Measurements from ENCODE around the gene INSIG1. TPM values are rescaled to one million over a fixed set of nuclear protein-coding genes. Genes with fewer than 3 reads are reported as not detected.

The INSIG1 gene
- total RNA-seq, 1 experiment from 2014 or later, result 45.7 TPM

DNA sequence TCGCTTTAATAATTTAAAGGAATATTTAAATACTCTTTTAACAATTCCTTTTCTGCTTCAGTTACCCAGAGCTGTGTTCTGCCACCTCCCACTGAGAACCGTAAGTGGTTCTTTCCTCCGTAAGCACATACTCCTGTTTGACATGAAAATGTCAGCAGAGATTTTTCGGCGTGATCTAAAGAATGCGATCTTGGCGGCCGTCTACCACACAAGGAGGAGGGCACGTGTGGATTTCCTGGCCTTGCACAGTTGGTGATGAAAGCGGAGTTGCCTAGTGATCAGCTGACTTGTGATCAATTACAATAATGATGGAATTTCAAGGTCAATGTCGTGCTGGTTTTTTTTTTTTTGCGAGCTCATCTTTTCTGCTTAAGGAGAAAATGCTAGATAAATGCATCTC lies 35.6 kb upstream of the INSIG1 start:
- no peaks in the 10 kb centered on the region for H3K9me3 ChIP-seq
- no peak overlapping the region for H3K4me3 ChIP-seq
- DNase-seq, result no peak

DNA sequence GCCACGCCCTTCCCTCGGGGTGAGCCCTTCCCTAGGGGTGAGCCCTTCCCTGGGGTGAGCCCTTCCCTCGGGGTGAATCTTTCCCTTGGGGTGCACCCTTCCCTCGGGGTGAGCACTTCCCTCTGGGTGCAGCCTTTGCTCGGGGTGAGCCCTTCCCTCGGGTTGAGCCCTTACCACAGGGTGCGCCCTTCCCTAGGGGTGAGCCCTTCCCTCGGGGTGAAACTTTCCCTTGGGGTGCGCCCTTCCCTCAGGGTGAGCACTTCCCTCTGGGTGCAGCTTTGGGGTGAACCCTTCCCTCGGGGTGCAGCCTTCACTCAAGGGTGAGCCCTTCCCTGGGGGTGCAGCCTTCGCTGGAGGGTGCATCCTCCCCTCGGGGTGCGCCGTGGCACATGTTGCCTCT lies 34.6 kb upstream of the INSIG1 start:
- DNase-seq, result no peak
- no peaks in the 10 kb centered on the region for H3K9me3 ChIP-seq
- H3K36me3 ChIP-seq, result no peaks in the 10 kb centered on the region
- H3K4me3 ChIP-seq, result no peak overlapping the region
- H3K27me3 ChIP-seq, result no peaks in the 10 kb centered on the region

More for the DNA sequence above, 35.6 kb upstream of the INSIG1 start:
- Histone ChIP-seq H3K27me3 (no peaks in the 10 kb centered on the region), H3K36me3 (no peaks in the 10 kb centered on the region)

DNA sequence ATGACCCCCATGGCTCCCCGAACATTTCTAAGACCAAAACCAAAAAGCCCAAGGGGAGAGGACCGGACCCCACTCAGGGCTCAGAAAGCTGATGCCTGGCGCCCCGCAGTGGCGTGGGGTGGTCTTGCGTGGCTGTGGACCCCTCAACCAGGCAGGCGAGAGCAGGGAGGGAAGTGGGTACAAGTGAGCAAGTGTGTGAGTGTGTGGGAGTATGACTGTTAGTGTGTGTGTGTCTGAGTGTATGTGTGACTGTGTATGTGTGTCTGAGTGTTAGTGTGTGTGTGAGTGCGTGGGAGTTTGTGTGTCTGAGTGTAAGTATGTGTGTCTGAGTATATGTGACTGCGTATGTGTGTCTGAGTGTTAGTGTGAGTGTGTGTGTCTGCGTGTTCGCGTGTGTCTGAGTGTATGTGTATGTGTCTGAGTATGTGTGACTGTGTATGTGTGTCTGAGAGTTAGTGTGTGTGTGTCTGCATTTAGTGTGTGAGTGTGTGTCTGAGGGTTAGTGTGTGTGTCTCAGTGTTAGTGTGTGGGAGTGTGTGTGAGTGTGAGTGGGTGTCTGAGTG lies 34.0 kb upstream of the INSIG1 start:
- DNase-seq, result no peak
- Histone ChIP-seq H3K9me3 (no peaks in the 10 kb centered on the region), H3K36me3 (no peaks in the 10 kb centered on the region), H3K27me3 (no peaks in the 10 kb centered on the region), H3K4me3 (no peak overlapping the region)

DNA sequence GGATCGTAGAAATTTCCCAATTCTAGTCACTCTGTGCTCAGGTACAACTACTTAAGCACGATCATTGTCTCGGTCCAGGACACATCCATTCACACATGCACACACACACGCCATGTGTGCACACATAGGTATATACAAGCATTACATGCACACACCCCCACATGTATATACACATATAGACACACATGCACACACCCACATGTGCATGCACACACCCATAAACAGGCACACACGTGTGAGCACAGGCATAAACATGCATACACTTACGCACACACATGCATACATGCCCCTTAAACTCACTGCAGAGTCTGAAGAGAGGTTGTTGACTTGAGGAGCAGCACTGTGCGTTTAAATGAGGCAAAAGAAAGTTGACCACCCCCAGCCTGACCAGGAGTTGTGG lies 32.5 kb upstream of the INSIG1 start:
- no peak for DNase-seq
- Histone ChIP-seq H3K4me3 (no peak overlapping the region), H3K27me3 (no peaks in the 10 kb centered on the region), H3K36me3 (no peaks in the 10 kb centered on the region), H3K9me3 (no peaks in the 10 kb centered on the region)

DNA sequence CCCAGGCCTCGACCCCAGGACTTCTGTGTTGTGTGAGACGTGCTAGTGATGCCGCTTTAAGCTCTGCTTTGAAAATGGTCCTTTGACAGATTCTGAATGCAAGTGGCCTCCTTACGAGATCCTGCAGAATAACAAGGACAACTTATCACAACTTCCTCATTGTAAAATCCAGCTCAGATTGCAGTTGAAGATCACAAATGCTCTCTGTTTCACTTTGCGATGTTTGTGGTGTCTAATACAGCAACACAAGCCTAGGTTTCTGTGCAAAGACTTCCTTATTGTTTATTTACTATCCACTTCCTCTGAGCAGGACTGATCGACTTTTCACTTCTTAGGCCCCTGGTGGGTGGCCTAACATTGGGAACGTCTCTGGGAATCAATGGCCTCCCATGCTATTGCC lies 31.7 kb upstream of the INSIG1 start:
- Histone ChIP-seq H3K4me3 (no peak overlapping the region), H3K36me3 (no peaks in the 10 kb centered on the region), H3K27me3 (no peaks in the 10 kb centered on the region), H3K9me3 (no peaks in the 10 kb centered on the region)
- no peak for DNase-seq

DNA sequence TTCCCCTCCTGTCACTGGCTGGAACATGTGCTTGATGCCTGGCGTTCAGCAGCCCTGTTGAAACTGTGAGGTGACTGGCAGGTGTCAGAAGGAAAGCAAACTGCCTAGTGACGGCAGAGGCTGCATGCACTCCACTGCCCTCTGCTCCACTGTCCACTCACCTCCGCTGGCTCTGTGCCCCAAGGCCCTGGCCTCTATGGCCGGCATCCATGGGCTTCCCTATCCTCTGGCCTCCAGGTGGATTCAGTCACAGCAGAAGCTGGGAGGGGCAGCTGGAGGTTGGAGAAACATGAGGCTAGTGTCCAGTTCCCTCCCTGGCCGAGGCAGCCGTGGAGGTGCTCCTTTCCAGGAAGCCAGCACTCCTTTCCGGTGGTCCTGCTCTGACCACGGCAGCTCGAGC lies 31.2 kb upstream of the INSIG1 start:
- DNase-seq, result no peak
- Histone ChIP-seq H3K36me3 (no peaks in the 10 kb centered on the region), H3K27me3 (no peaks in the 10 kb centered on the region), H3K9me3 (no peaks in the 10 kb centered on the region), H3K4me3 (no peak overlapping the region)

DNA sequence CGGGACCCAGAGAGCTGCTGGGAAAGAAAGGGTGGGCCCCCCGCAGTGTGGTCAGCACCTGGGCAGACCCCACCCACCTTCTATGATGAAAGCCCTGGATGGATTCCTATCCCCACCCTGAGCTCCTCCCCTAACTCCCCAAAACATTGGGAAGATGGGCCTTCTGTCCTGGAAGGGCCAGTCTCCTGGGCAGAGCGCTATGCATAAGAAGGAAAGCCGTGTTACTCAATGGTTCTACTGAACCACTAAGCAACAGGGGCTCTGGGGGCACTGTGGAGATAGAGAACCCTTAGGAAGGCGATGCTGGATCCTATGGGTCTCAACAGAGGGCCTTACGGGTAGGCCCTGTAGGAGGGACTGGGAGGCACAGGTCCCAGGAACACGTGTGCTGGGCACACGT lies 30.7 kb upstream of the INSIG1 start:
- no peaks in the 10 kb centered on the region for H3K9me3 ChIP-seq
- H3K36me3 ChIP-seq, result no peaks in the 10 kb centered on the region
- DNase-seq, result no peak
- H3K4me3 ChIP-seq, result no peak overlapping the region
- no peaks in the 10 kb centered on the region for H3K27me3 ChIP-seq

DNA sequence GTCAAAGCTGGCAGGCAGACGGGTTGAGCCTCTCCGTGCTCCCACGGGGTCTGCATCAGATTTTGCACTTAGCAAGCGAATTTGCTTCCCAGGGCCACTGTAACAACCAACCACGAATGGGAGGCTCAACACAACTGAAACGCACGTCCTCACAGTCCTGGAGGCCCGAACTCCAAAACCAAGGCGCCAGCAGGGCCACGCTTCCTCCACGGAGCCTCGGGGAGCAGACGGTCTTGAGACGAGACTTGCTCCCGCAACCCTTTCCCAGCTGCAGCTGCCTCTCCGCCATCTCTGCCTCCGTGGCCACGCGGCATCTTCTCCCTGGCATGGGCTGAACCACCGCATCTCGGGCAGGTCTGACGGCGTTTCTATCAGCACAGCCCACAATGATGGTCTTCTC lies 30.2 kb upstream of the INSIG1 start:
- DNase-seq, result no peak
- Histone ChIP-seq H3K9me3 (no peaks in the 10 kb centered on the region), H3K4me3 (no peak overlapping the region), H3K36me3 (no peaks in the 10 kb centered on the region), H3K27me3 (no peaks in the 10 kb centered on the region)

DNA sequence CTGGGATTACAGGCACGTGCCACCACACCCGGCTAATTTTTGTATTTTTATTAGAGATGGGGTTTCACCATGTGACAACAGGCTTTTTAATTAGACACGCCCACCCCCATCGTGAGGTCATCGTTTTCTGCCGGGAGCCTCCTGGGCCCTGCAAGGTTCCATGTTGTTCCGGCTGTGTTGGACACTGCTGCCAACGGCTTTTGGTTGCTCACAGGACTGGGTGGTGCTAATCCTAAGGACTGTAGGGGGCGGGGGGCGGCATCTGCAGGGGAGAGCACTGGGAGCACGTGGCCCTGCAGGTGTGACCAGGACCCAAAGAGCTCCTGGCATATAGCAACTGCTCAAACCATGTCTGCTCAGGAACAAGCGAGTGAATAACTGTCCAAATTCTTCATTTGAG lies 29.5 kb upstream of the INSIG1 start:
- Histone ChIP-seq H3K27me3 (no peaks in the 10 kb centered on the region), H3K9me3 (no peaks in the 10 kb centered on the region), H3K4me3 (no peak overlapping the region), H3K36me3 (no peaks in the 10 kb centered on the region)
- DNase-seq, result no peak

DNA sequence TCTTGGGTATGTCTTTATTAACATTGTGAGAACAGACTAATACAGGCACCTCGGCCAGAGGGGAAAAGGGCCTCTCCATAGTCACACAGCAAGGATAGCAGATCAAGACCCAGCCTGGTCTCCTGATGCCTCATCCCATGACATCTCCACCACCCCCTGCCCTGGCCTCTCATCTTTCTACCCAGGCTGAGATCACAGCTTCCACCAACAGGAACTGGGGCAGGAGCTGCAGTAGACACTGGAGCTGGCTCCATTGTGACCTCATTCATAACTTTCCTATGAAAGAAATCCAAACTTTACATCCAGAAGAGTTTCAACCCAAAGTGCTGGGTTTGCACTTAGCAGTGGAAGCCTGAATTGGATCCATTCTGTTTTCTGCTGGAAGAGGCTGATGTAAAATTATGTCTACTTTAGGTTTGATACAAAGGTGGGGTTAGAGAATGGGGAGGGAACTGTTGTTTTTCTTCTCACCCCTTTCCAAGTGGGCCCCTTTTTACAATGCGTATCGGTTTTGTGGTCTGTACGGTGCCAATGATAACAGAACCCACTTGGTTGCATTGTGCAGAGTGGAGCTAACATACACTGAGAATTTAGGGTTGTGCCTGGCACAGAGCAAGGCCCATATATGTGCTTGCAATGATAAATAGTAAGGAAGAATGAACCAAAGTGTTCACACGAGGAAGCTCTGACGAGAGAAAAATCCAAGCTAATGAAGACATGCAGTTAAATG lies 28.6 kb upstream of the INSIG1 start:
- Histone ChIP-seq H3K9me3 (no peaks in the 10 kb centered on the region), H3K36me3 (no peaks in the 10 kb centered on the region), H3K27me3 (no peaks in the 10 kb centered on the region), H3K4me3 (no peak overlapping the region)
- no peak for DNase-seq

DNA sequence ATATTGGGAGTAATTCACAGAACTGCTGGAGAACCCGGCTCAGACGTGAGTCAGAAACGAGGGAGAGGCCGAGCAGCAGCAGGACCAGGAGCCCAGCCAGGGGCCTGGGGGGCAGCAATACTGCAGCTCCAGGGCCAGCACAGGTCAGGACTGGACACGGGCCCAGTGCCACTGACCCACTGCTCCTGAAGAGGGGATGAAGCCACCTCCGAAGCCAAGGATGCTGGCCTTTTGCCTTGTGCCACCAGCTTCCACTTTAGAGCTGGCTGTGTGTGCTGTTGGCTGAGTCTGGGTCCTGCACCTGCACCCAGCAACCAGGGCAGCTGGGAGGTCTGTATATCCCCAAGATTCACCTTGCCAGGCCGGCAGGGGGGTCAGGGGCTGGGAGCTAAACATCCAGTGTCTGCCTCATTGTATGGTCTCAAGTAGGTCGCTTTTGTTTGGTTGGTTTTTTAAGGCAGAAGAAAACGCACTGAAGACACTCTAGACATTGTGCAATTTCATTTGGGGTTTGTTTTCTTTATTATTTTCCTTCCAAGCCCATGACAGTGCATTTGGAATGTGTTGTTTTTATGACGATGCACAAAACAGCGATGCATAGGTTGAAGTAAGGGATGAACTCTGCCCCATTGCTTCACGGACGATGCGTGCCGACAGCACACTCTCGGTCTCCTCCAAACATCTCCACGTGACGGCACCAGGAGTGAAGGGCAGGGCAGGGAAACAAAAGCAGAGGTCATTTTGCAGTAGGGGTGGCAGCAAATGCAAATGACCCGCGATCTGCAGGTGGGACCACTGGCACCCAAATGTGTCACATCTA lies 27.7 kb upstream of the INSIG1 start:
- peak; percentile 13 for DNase-seq
- Histone ChIP-seq H3K36me3 (no peaks in the 10 kb centered on the region), H3K4me3 (no peak overlapping the region), H3K27me3 (no peaks in the 10 kb centered on the region), H3K9me3 (no peaks in the 10 kb centered on the region)

DNA sequence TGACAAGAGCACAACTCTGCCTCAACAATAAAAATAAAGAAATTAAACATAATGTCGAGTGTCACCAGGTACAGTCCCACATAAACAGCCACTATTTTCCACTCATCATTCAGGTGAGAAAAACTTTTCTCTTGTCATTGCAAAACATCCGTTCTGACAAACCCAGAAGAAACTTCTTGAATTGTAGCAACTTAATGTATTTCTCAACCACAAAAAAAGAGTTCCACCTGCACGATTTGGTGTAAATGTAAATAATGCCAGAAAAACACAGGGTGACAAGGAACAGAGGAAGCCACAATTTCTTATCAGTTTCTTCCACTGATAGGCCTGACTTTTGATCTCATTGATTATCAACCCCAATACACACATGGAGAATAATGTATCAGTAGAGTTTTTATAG lies 26.8 kb upstream of the INSIG1 start:
- Histone ChIP-seq H3K4me3 (no peak overlapping the region), H3K9me3 (no peaks in the 10 kb centered on the region), H3K36me3 (no peaks in the 10 kb centered on the region), H3K27me3 (no peaks in the 10 kb centered on the region)
- no peak for DNase-seq

DNA sequence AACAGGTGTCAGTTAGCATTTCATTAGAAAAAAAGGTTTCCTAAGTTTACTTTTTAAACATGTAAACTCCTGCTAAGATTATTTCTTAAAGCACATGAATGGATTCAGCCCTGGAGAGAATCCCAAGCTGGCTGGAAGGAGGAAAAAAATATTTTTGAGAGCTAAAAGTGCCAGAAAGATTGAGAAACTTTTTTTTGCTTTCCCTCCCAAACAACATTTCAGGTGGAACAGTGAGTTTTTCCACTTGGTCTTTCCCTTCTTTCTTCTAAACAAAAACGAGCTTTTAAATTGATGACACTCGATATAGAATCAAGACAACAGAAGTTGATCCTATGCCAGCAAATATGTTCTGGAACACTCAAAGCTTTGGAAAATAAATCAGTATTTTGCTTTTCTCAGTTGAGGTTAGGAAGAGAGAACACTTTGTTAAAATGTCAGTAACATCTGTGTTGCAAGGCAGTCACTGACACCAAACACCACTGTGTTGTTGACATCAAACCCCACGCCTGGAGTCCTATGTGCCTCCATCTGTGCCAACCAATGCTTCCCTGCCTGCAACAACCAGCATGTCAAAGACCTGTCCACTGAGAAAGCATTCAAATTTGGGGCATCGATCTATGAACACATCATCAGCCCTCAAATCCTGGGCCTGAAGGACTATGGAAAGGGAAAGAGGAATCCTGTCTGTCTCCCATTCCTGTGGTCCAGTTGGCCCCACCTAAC lies 22.9 kb upstream of the INSIG1 start:
- Histone ChIP-seq H3K4me3 (no peak overlapping the region), H3K36me3 (no peaks in the 10 kb centered on the region), H3K27me3 (no peaks in the 10 kb centered on the region), H3K9me3 (no peaks in the 10 kb centered on the region)
- no peak for DNase-seq

DNA sequence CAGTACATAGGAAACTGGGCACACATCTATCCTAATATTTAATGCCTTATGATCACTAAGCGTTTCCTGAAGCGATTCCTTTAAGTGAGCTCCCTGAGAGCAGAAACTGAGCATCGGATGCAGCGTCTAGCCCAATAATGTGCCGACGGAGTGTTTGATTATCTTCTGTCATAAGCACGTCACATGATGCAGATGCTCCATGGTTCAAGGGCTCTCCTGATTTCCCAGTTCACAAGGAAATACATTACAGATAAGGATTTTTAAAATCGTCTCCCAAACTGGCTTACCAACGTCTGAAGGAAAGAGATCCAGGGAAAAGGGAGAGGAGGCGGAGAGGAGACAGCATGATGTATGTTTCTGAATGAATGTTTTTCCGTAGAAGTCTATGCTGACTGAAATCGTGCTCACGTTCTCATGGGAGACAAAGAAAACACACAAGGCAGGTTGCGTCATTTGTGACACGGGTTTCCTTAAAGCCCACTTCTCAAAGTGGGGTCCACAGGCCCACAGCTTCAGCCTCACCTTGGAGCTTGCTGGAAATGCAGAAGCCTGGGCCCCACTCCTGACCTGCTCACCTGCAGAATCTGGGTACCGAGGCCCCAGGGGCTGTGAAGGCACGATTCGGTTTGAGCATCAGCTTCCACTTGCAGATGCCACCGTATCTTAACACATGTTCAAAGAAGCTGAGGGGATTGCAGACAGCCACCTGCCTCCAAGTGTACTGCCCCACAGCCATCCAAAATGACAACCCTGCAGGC lies 21.5 kb upstream of the INSIG1 start:
- H3K27me3 ChIP-seq, result no peaks in the 10 kb centered on the region
- no peaks in the 10 kb centered on the region for H3K36me3 ChIP-seq
- no peaks in the 10 kb centered on the region for H3K9me3 ChIP-seq
- H3K4me3 ChIP-seq, result no peak overlapping the region
- no peak for DNase-seq

DNA sequence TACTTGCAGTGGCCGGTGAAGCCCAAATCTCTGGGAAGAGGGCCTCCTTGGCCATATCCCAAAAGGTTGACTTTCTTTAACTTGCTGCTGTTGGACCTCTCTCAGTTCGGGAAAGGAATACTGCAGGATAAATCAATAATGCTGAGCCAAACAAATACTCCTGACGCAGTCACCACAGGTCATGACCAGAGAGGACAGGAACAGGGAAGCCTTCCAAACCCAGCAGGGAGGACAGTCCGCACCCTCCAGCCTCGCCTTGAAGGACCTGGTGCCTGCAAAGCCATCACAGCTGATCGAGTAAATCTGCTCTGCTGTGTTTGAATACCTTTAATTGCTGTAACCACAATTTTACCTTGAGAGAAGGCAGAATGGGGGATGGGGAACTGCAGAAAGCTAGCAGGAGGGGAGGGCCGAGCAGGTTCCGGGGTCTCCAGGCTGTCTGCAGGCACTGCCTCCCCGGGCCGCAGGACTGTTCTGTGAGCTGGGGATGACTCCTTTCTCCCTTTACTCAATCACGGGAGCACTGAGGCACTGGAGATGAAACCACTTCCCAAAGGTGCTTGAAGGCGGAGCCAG lies 20.8 kb upstream of the INSIG1 start:
- Histone ChIP-seq H3K4me3 (no peak overlapping the region), H3K36me3 (no peaks in the 10 kb centered on the region), H3K9me3 (no peaks in the 10 kb centered on the region), H3K27me3 (no peaks in the 10 kb centered on the region)
- DNase-seq, result no peak

DNA sequence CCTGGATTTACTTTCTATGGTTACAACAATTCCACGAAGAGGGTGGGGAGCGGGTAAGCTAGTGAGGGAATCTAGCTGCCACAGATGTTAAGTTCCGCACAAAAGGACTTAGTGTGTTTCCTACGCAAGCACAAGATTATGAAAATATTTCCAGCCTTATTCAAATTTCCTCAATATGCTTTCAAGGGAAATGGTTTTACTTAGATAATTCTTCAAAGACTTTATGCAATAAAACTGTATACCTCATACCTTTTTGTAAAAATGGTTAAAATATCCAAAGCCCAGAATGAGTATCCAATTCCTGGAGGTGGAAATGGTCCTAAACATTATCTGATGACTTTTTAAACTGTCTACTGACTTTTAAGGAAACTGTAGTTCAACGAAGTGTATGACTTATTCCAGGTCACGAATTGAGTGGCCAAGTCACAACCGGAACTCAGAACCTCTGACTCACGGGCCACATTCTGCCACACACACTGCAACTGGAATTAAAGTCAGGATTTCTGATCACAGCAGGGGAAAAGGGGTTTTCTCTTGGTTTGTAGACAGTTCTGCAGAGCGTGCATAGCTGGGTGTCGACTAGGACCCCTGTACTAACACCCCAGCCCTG lies 20.2 kb upstream of the INSIG1 start:
- Histone ChIP-seq H3K36me3 (no peaks in the 10 kb centered on the region), H3K9me3 (no peaks in the 10 kb centered on the region), H3K4me3 (no peak overlapping the region), H3K27me3 (no peaks in the 10 kb centered on the region)
- no peak for DNase-seq
